Stimulated activated CD4-positive, alpha-beta T cell treated with anti-CD3 and anti-CD28 coated beads, Interleukin-4, amount 100 ng/mL, for 48 hours (primary cell): ENCODE results near the gene DBN1.

Experiments used
- DNase-seq, 2 donors: peaks; one replicate each; pipeline ENCODE4 v3.0.0-alpha.2; 2020; ENCODE audit warnings: low read depth in 2 of 2

DBN1 gene

GRCh38 chr5:177443144-177443983, 30.1 kb downstream of the DBN1 start:
- DNase-seq, result no peak

- no peak for DNase-seq
These were observed 31.2 kb downstream of the DBN1 start for GRCh38 chr5:177442066-177442826.

- no peak for DNase-seq
These were observed 32.2 kb downstream of the DBN1 start for GRCh38 chr5:177440990-177441780.

- peak in 1 of 2 donors; percentile 47 for DNase-seq
These were observed 33.0 kb downstream of the DBN1 start for GRCh38 chr5:177440211-177440989.

- DNase-seq, result no peak
These were observed 33.8 kb downstream of the DBN1 start for GRCh38 chr5:177439518-177440053.

GRCh38 chr5:177438468-177438867, 35.0 kb downstream of the DBN1 start:
- no peak for DNase-seq

- DNase-seq, result no peak
These were observed 35.8 kb downstream of the DBN1 start for GRCh38 chr5:177437623-177438022.

- DNase-seq, result no peak
These were observed 37.4 kb downstream of the DBN1 start for GRCh38 chr5:177435847-177436536.

GRCh38 chr5:177434942-177435738, 38.3 kb downstream of the DBN1 start:
- DNase-seq, result no peak

- DNase-seq, result peak; percentile 50 to 64
These were observed 39.0 kb downstream of the DBN1 start for GRCh38 chr5:177434437-177434836.

- DNase-seq, result no peak
These were observed 39.7 kb downstream of the DBN1 start for GRCh38 chr5:177433658-177434217.

GRCh38 chr5:177432839-177433657, 40.4 kb downstream of the DBN1 start:
- DNase-seq, result no peak

GRCh38 chr5:177432143-177432838, 41.1 kb downstream of the DBN1 start:
- DNase-seq, result peak; percentile 52 to 58

- peak; percentile 65 to 71 for DNase-seq
These were observed 41.9 kb downstream of the DBN1 start for GRCh38 chr5:177431317-177432142.

- DNase-seq, result no peak
These were observed 42.5 kb downstream of the DBN1 start for GRCh38 chr5:177430972-177431316.

- no peak for DNase-seq
These were observed 43.1 kb downstream of the DBN1 start for GRCh38 chr5:177430140-177430951.
